Stimulated activated CD4-positive, alpha-beta T cell treated with anti-CD3 and anti-CD28 coated beads, TNF-alpha, amount 100 ng/mL, for 4 hours (primary cell): ENCODE measurements around the gene PSMD2.

Experiments
- DNase-seq, 3 experiments: peaks; one replicate each; pipeline ENCODE4 v3.0.0-alpha.2; 2020; ENCODE audit warnings: low read depth in 3 of 3

Gene PSMD2

GRCh38 chr3:184355261-184356040, 56.4 kb downstream of the PSMD2 start:
- no peak for DNase-seq

GRCh38 chr3:184357248-184358123, 58.4 kb downstream of the PSMD2 start:
- no peak for DNase-seq

DNA sequence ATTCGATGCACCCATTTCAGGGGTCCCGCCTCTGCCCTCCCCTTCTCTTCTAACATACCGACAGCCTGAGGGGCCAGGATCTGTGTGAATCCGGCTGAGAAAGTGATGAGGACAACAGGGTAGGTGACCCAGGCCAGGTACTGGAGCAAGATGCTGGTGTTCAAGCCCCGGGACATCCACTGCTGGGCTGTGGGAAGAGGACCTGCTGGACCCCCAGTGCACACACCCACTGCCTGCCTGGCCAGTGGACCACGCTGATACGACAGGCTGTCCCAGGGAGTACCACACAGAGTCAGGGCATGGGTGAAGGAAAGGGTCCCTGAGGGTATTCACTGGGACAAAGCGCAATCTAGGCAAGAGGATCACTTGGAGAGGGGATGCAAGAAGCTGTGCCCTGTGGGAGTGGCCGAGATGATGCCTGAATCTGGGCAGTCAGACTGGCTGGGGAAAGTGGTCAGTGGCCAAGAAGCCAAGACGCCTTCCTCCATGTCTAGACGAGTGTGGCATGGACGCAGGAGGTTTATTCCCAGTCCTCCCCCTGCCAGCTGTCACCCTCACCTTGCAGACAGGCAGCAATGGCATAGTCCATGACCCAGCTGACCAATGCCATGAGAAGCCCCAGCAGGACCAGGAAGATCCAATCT, 59.2 kb downstream of the PSMD2 start:
- DNase-seq, result no peak
